H9 (cell line): ENCODE data around the gene CACNA1G. TPM values are rescaled to one million over a fixed set of nuclear protein-coding genes. Genes with fewer than 3 reads are reported as not detected.

Experiments used
- DNase-seq: peaks from one replicate; pipeline ENCODE4 v3.0.0-alpha.2; 2017
- H2AFZ ChIP-seq: one replicate; pipeline ENCODE4 v1.6.1; 2013; ENCODE audit warnings: mild to moderate bottlenecking, low read length, control low read depth, moderate library complexity
- H2AK5ac ChIP-seq: 2 replicates; pipeline ENCODE4 v1.6.1; 2013; ENCODE audit warnings: low read length, control low read depth, mixed read lengths; ENCODE audit not compliant: insufficient read length
- H2BK120ac ChIP-seq: one replicate; pipeline ENCODE4 v1.6.1; 2013; ENCODE audit warnings: low read depth, mild to moderate bottlenecking, low read length, control low read depth, inconsistent platforms; ENCODE audit not compliant: poor library complexity, severe bottlenecking
- H2BK12ac ChIP-seq: 2 replicates; pipeline ENCODE4 v1.6.1; 2013; ENCODE audit warnings: low read length, control low read depth, mixed read lengths, low read depth; ENCODE audit not compliant: insufficient read length
- H2BK15ac ChIP-seq: 2 replicates; pipeline ENCODE4 v1.6.1; 2013; ENCODE audit warnings: low read depth, low read length, control low read depth
- H2BK20ac ChIP-seq: one replicate; pipeline ENCODE4 v1.6.1; 2013; ENCODE audit warnings: low read depth, mild to moderate bottlenecking, low read length, control low read depth, inconsistent platforms; ENCODE audit not compliant: poor library complexity, severe bottlenecking
- H2BK5ac ChIP-seq: 2 replicates; pipeline ENCODE4 v1.6.1; 2013; ENCODE audit warnings: low read length, control low read depth, mixed read lengths; ENCODE audit not compliant: insufficient read length
- H3K14ac ChIP-seq: 2 replicates; pipeline ENCODE4 v1.6.1; 2013; ENCODE audit warnings: low read length, control low read depth; ENCODE audit not compliant: insufficient read depth
- H3K18ac ChIP-seq: 2 replicates; pipeline ENCODE4 v1.6.1; 2013; ENCODE audit warnings: low read depth, mild to moderate bottlenecking, mixed read lengths, low read length, control low read depth; ENCODE audit not compliant: insufficient read length
- H3K23ac ChIP-seq: 2 replicates; pipeline ENCODE4 v1.6.1; 2013; ENCODE audit warnings: low read length, control low read depth, mixed read lengths, low read depth; ENCODE audit not compliant: insufficient read length
- H3K23me2 ChIP-seq: 2 replicates; pipeline ENCODE4 v1.6.1; 2013; ENCODE audit warnings: low read depth, mild to moderate bottlenecking, mixed read lengths, low read length, control low read depth; ENCODE audit not compliant: insufficient read length, poor library complexity, severe bottlenecking
- H3K27ac ChIP-seq: 2 replicates; pipeline ENCODE4 v1.5.1; 2013; ENCODE audit warnings: low read length, control low read depth, mixed read lengths, low read depth; ENCODE audit not compliant: insufficient read length
- H3K27me3 ChIP-seq: 2 replicates; pipeline ENCODE4 v1.6.1; 2013; ENCODE audit warnings: low read length, control low read depth, inconsistent platforms; ENCODE audit not compliant: insufficient read depth
- H3K4ac ChIP-seq: 2 replicates; pipeline ENCODE4 v1.6.1; 2013; ENCODE audit warnings: low read depth, mild to moderate bottlenecking, control low read depth, inconsistent platforms, low read length, moderate library complexity
- H3K4me1 ChIP-seq: 2 replicates; pipeline ENCODE4 v1.6.1; 2013; ENCODE audit warnings: low read length, control low read depth, inconsistent platforms; ENCODE audit not compliant: insufficient read depth
- H3K4me2 ChIP-seq: 2 replicates; pipeline ENCODE4 v1.6.1; 2013; ENCODE audit warnings: low read length, control low read depth, mixed read lengths; ENCODE audit not compliant: insufficient read length, insufficient read depth
- H3K56ac ChIP-seq: 2 replicates; pipeline ENCODE4 v1.6.1; 2013; ENCODE audit warnings: low read depth, mild to moderate bottlenecking, mixed read lengths, low read length, control low read depth; ENCODE audit not compliant: insufficient read length
- H3K79me1 ChIP-seq: 2 replicates; pipeline ENCODE4 v1.6.1; 2013; ENCODE audit warnings: low read depth, mild to moderate bottlenecking, moderate library complexity, low read length, control low read depth, inconsistent platforms; ENCODE audit not compliant: insufficient read depth, poor library complexity, severe bottlenecking
- H3K79me2 ChIP-seq: 2 replicates; pipeline ENCODE4 v1.6.1; 2013; ENCODE audit warnings: low read length, control low read depth, inconsistent platforms; ENCODE audit not compliant: insufficient read depth
- H3K9ac ChIP-seq: 2 replicates; pipeline ENCODE4 v1.6.1; 2013; ENCODE audit warnings: low read length, control low read depth, mixed read lengths; ENCODE audit not compliant: insufficient read length; ENCODE audit errors: extremely low read depth
- H3K9me3 ChIP-seq: one replicate; pipeline ENCODE4 v1.6.1; 2013; ENCODE audit warnings: low read depth, low read length, inconsistent platforms; ENCODE audit not compliant: control insufficient read depth
- H3T11ph ChIP-seq: one replicate; pipeline ENCODE4 v1.6.1; 2013; ENCODE audit warnings: mild to moderate bottlenecking, low read length, control low read depth, inconsistent platforms
- H4K20me1 ChIP-seq: one replicate; pipeline ENCODE4 v1.6.1; 2013; ENCODE audit not compliant: control insufficient read depth, insufficient read length, insufficient read depth
- H4K5ac ChIP-seq: 2 replicates; pipeline ENCODE4 v1.6.1; 2013; ENCODE audit warnings: low read depth, mild to moderate bottlenecking, mixed read lengths, low read length, control low read depth; ENCODE audit not compliant: insufficient read length
- H4K8ac ChIP-seq: replicated peaks from 2 replicates; pipeline ENCODE4 v1.6.1; 2013; ENCODE audit warnings: low read length, control low read depth, mixed read lengths, low read depth; ENCODE audit not compliant: insufficient read length
- H4K91ac ChIP-seq: 2 replicates; pipeline ENCODE4 v1.6.1; 2013; ENCODE audit warnings: low read depth, mild to moderate bottlenecking, moderate library complexity, mixed read lengths, low read length, control low read depth; ENCODE audit not compliant: insufficient read length
- H3K27ac Mint-ChIP-seq, 3 experiments: 2 replicates in 2 of 3; 3 replicates in 1 of 3; pipeline ENCODE4 v1.8.0; 2020 to 2021; ENCODE audit warnings: mixed read lengths in 3 of 3, mild to moderate bottlenecking in 1 of 3, moderate library complexity in 1 of 3
- H3K27me3 Mint-ChIP-seq: 2 replicates; pipeline ENCODE4 v1.8.0; 2021; ENCODE audit warnings: low read depth, mild to moderate bottlenecking, moderate library complexity, mixed read lengths
- H3K36me3 Mint-ChIP-seq, 3 experiments: 2 replicates in 2 of 3; 3 replicates in 1 of 3; pipeline ENCODE4 v1.8.0; 2020 to 2021; ENCODE audit warnings: low read depth in 3 of 3, mixed read lengths in 3 of 3; ENCODE audit not compliant: insufficient read depth in 1 of 3
- H3K4me1 Mint-ChIP-seq, 2 experiments: 2 replicates each; pipeline ENCODE4 v1.8.0; 2020; ENCODE audit warnings: mixed read lengths in 2 of 2
- H3K4me3 Mint-ChIP-seq, 2 experiments: 2 replicates in 1 of 2; 3 replicates in 1 of 2; pipeline ENCODE4 v1.8.0; 2020 to 2021; ENCODE audit warnings: mild to moderate bottlenecking in 2 of 2, mixed read lengths in 2 of 2, moderate library complexity in 1 of 2
- H3K9me3 Mint-ChIP-seq, 2 experiments: 2 replicates in 1 of 2; 3 replicates in 1 of 2; pipeline ENCODE4 v1.8.0; 2020; ENCODE audit warnings: mild to moderate bottlenecking in 2 of 2, mixed read lengths in 2 of 2, moderate library complexity in 1 of 2
- CTCF ChIP-seq: fragments of 200-600 bp; sonication (generic); conservative IDR thresholded peaks from 3 replicates; pipeline ENCODE4 v1.8.0; 2021; ENCODE audit warnings: antibody characterized with exemption, mild to moderate bottlenecking
- WGBS: extraction: QIAGEN DNeasy Blood & Tissue Kit; methylation state at CpG from one replicate; pipeline ENCODE4 v1.1.7; 2013; ENCODE audit warnings: missing lambda C conversion rate, low lambda C conversion rate, mixed read lengths; ENCODE audit not compliant: insufficient read length; ENCODE audit errors: extremely low coverage; 5-methylcytosine and 5-hydroxymethylcytosine counted together
- total RNA-seq: library from RNA; stranded (reverse); gene quantifications from 2 replicates; pipeline ENCODE4 v1.2.1, GENCODE V29; 2021

Gene CACNA1G
- total RNA-seq, 1 experiment from 2014 or later = 1.5 TPM

- Mint-ChIP-seq H3K4me3 (no peak overlapping the region), H3K36me3 (no peaks in the 10 kb centered on the region), H3K9me3 (no peaks in the 10 kb centered on the region), H3K27ac (no peak overlapping the region), H3K4me1 (peaks cover 9 to 13% of the 10 kb centered on the region in 2 experiments; a peak in 3 of 4 replicates), H3K27me3 (peaks cover 9% of the 10 kb centered on the region)
- Histone ChIP-seq H3K23me2 (no peaks in the 10 kb centered on the region), H3K27ac (no peak overlapping the region), H3K56ac (no peak overlapping the region), H2BK20ac (no peak overlapping the region), H2AK5ac (no peak overlapping the region), H3K18ac (no peak overlapping the region), H3K79me2 (no peaks in the 10 kb centered on the region), H3K9me3 (no peaks in the 10 kb centered on the region), H4K8ac (no peak overlapping the region), H3K14ac (no peak overlapping the region), H3K4ac (no peak overlapping the region), H3K27me3 (no peaks in the 10 kb centered on the region), H4K5ac (no peak overlapping the region), H3K23ac (no peak overlapping the region), H2BK15ac (no peak overlapping the region), H3K79me1 (no peaks in the 10 kb centered on the region), H3K4me2 (no peak overlapping the region), H3T11ph (no peak overlapping the region), H2BK120ac (no peak overlapping the region), H3K9ac (no peak overlapping the region), H3K4me1 (no peaks in the 10 kb centered on the region), H2BK5ac (no peak overlapping the region), H4K91ac (no peak overlapping the region), H4K20me1 (no peaks in the 10 kb centered on the region), H2BK12ac (no peak overlapping the region), H2AFZ (no peak overlapping the region)
- no CpG with 5 or more reads among the region's 18 CpGs for WGBS
- no peak for TF ChIP-seq CTCF
- no peak for DNase-seq
Observed at GRCh38 chr17:50524838-50525237, 35.7 kb upstream of the CACNA1G start.
